HepG2 (cell line): ENCODE data around the gene VASN. TPM values are rescaled to one million over a fixed set of nuclear protein-coding genes. Genes with fewer than 3 reads are reported as not detected.

Experiments used
- FOXK2 ChIP-seq: fragments of 450-650 bp; IDR thresholded peaks from 2 replicates; pipeline ENCODE4 v1.6.1; 2016
- GMEB2 ChIP-seq: IDR thresholded peaks from 2 replicates; pipeline ENCODE4 v1.6.1; 2016; ENCODE audit warnings: missing biosample characterization, missing genetic modification reagents, low read depth
- KAT7 ChIP-seq: IDR thresholded peaks from 2 replicates; pipeline ENCODE4 v1.6.1; 2018; ENCODE audit warnings: borderline replicate concordance, missing compliant biosample characterization
- MEF2D ChIP-seq: sonication (generic); formaldehyde crosslinking; IDR thresholded peaks from 2 replicates; pipeline ENCODE4 v1.5.1; 2020; ENCODE audit warnings: mild to moderate bottlenecking, missing genetic modification reagents
- MIXL1 ChIP-seq: IDR thresholded peaks from 2 replicates; pipeline ENCODE4 v1.6.1; 2016
- NONO ChIP-seq, 2 experiments: fragments of 450-650 bp in 1 of 2; sonication (generic) in 1 of 2; formaldehyde crosslinking in 1 of 2; IDR thresholded peaks in 1 of 2; conservative IDR thresholded peaks in 1 of 2; 2 replicates each; pipeline versions ENCODE4 v1.6.1 to v1.8.0; 2017 to 2022; ENCODE audit warnings: mild to moderate bottlenecking in 1 of 2, missing genetic modification reagents in 1 of 2, moderate library complexity in 1 of 2
- PLRG1 ChIP-seq: fragments of 450-650 bp; conservative IDR thresholded peaks from 2 replicates; pipeline ENCODE4 v1.6.1; 2016
- PRPF4 ChIP-seq: fragments of 200-400 bp; formaldehyde crosslinking; IDR thresholded peaks from 2 replicates; pipeline ENCODE4 v1.6.1; 2016; ENCODE audit warnings: low read length, low read depth; ENCODE audit not compliant: poor library complexity, severe bottlenecking
- REPIN1 ChIP-seq: sonication (generic); formaldehyde crosslinking; IDR thresholded peaks from 2 replicates; pipeline ENCODE4 v1.8.0; 2022; ENCODE audit warnings: missing genetic modification reagents, low read depth, mild to moderate bottlenecking, borderline replicate concordance
- RFXANK ChIP-seq: IDR thresholded peaks from 2 replicates; pipeline ENCODE4 v1.6.1; 2016
- UBTF ChIP-seq: sonication (generic); formaldehyde crosslinking; IDR thresholded peaks from 2 replicates; pipeline ENCODE4 v1.4.0; 2020; ENCODE audit warnings: mild to moderate bottlenecking, missing genetic modification reagents
- USF2 ChIP-seq, 2 experiments: sonication (generic) in 1 of 2; formaldehyde crosslinking in 1 of 2; IDR thresholded peaks; 2 replicates each; pipeline versions ENCODE4 v1.5.1 to v1.6.1; 2011 to 2020; ENCODE audit warnings: borderline replicate concordance in 1 of 2, low read depth in 1 of 2, low read length in 1 of 2, mild to moderate bottlenecking in 1 of 2, missing genetic modification reagents in 1 of 2, moderate library complexity in 1 of 2
- ZBTB1 ChIP-seq: sonication (generic); formaldehyde crosslinking; IDR thresholded peaks from 2 replicates; pipeline ENCODE4 v1.4.0; 2020; ENCODE audit warnings: missing genetic modification reagents, borderline replicate concordance
- ZBTB7B ChIP-seq: sonication (generic); formaldehyde crosslinking; IDR thresholded peaks from 2 replicates; pipeline ENCODE4 v1.4.0; 2020; ENCODE audit warnings: missing genetic modification reagents
- ZMYM3 ChIP-seq: sonication (generic); formaldehyde crosslinking; IDR thresholded peaks from 2 replicates; pipeline ENCODE4 v1.5.1; 2020; ENCODE audit warnings: mild to moderate bottlenecking, missing genetic modification reagents
- ZNF256 ChIP-seq: sonication (generic); formaldehyde crosslinking; conservative IDR thresholded peaks from 2 replicates; pipeline ENCODE4 v1.4.0; 2020; ENCODE audit warnings: missing genetic modification reagents
- ZNF558 ChIP-seq: sonication (generic); formaldehyde crosslinking; IDR thresholded peaks from 2 replicates; pipeline ENCODE4 v1.9.0; 2022; ENCODE audit warnings: mild to moderate bottlenecking, missing genetic modification reagents, borderline replicate concordance
- ZNF777 ChIP-seq: sonication (generic); formaldehyde crosslinking; IDR thresholded peaks from 2 replicates; pipeline ENCODE4 v1.4.0; 2020; ENCODE audit warnings: missing genetic modification reagents
- ZNF792 ChIP-seq: IDR thresholded peaks from 2 replicates; pipeline ENCODE4 v1.6.1; 2016
- ZNF879 ChIP-seq: sonication (generic); formaldehyde crosslinking; IDR thresholded peaks from 2 replicates; pipeline ENCODE4 v1.8.1; 2023; ENCODE audit warnings: missing genetic modification reagents
- ZSCAN9 ChIP-seq: IDR thresholded peaks from 2 replicates; pipeline ENCODE4 v1.6.1; 2016; ENCODE audit warnings: borderline replicate concordance
- polyA plus RNA-seq, 8 experiments: library from polyadenylated mRNA; depleted of rRNA in 3 of 8; stranded (reverse) in 7 of 8; unstranded in 1 of 8; fragments of >200 nt; fragmentation: Illumina TruSeq in 4 of 8; extraction: Trizol in 4 of 8; gene quantifications; 2 replicates each; pipeline versions ENCODE4 v1.2.1 to v1.2.3, GENCODE V29; 2011 to 2016; ENCODE audit warnings: low read depth in 4 of 8, missing spikeins in 1 of 8, mixed read lengths in 1 of 8; ENCODE audit not compliant: insufficient read depth in 1 of 8
- total RNA-seq, 5 experiments: library from RNA; depleted of rRNA; stranded (reverse); fragments of >200 nt; fragmentation: Illumina TruSeq; extraction: Trizol; gene quantifications; 2 replicates each; pipeline ENCODE4 v1.2.3, GENCODE V29; 2016; ENCODE audit warnings: low read depth in 1 of 5
- TF ChIP-seq, protein P1 (sequence below): IDR thresholded peaks from 2 replicates; pipeline ENCODE4 v1.6.1; 2018; ENCODE audit warnings: missing genetic modification reagents
- TF ChIP-seq, protein P2 (sequence below): sonication (generic); formaldehyde crosslinking; IDR thresholded peaks from 2 replicates; pipeline ENCODE4 v1.8.1; 2023; ENCODE audit warnings: mild to moderate bottlenecking, missing genetic modification reagents, borderline replicate concordance

VASN gene
- total and polyA plus RNA-seq, 2 of the 13 experiments (the other 11 are each of a cell fraction or from before 2014, with no cell fraction given), result 8.4 to 18.2 TPM

DNA sequence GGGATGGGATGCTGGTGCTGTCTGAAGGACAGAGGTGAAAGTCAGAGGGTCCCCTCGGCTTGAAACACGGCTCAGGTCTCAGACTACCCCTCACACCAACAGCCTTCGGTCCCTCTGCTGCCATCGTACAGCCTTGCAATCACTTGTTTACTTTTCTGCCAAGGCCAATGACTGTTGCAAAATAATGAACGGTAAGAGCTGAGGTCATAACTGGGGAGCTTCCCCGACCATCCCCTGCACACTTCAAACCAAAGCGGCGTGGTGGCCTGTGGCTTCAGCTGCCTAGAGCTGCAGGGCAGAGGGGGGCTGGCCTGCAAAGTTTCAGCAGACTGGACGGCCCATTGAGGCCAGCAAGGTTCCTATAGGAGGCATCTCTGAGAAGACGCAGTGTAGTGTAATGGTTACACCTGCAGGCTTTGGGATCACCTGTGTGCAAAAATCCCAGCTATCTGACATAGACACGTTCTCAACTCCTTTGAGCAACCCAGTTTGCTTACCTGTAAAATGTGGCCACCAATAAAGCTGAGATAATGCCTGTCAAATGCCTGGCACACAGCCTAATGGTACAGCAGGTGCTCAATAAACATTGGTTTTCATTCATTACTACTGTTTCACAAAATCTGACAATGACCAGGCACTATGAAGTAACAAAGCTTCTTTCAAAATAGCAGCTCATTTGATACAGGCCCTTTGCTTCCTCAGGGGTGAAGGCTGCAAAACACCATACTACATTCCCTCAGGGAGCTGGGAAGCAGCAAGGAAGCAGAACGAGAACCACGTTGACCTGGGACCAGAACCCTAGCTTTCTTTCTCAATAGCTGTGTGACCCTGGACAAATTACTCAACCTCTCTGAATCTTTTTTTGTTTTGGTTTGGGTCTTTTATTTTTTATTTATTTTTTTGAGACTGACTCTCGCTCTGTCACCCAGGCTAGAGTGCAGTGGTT lies 25.5 kb upstream of the VASN start (continued):
- TF ChIP-seq USF2 (IDR thresholded peaks at IDR 0.05; ENCODE audit: low read depth, low read length) (no peak), USF2 (CRISPR knock-in tag; IDR thresholded peaks at IDR 0.05; ENCODE audit: borderline replicate concordance) (no peak), NONO (IDR thresholded peaks at IDR 0.05) (no peak), NONO (CRISPR knock-in tag; conservative IDR thresholded peaks at IDR 0.05) (peak; percentile 76), ZBTB1 (CRISPR knock-in tag) (no peak), ZSCAN9 (CRISPR knock-in tag) (peak; percentile 83), MEF2D (peak; percentile 16; the same call in 1 of the 2 replicates), REPIN1 (peak; percentile 88), ZNF777 (CRISPR knock-in tag) (no peak), ZNF558 (CRISPR knock-in tag) (no peak), ZBTB7B (CRISPR knock-in tag) (peak; percentile 65), PLRG1 (no peak), ZNF256 (CRISPR knock-in tag) (0 out of 2 replicates have a peak, but pooled peaks have one; percentile 26), FOXK2 (peak; percentile 87), MIXL1 (CRISPR knock-in tag) (peak; percentile 88), KAT7 (CRISPR knock-in tag) (no peak; the same call in 1 of the 2 replicates), ZNF792 (CRISPR knock-in tag) (peak; percentile 84; the same call in 1 of the 2 replicates), ZMYM3 (CRISPR knock-in tag) (peak; percentile 10; the same call in 1 of the 2 replicates), UBTF (CRISPR knock-in tag) (peak; percentile 67), ZNF879 (CRISPR knock-in tag) (no peak), RFXANK (CRISPR knock-in tag) (peak; percentile 70; the same call in 1 of the 2 replicates), PRPF4 (no peak), GMEB2 (no peak)
- TF ChIP-seq, protein P1, sequence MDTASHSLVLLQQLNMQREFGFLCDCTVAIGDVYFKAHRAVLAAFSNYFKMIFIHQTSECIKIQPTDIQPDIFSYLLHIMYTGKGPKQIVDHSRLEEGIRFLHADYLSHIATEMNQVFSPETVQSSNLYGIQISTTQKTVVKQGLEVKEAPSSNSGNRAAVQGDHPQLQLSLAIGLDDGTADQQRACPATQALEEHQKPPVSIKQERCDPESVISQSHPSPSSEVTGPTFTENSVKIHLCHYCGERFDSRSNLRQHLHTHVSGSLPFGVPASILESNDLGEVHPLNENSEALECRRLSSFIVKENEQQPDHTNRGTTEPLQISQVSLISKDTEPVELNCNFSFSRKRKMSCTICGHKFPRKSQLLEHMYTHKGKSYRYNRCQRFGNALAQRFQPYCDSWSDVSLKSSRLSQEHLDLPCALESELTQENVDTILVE (CRISPR knock-in tag), result peak; percentile 68; the same call in 1 of the 2 replicates
- TF ChIP-seq, protein P2, sequence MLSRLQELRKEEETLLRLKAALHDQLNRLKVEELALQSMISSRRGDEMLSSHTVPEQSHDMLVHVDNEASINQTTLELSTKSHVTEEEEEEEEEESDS, result no peak
